ENCODE measurements around the gene ZNF555. TPM values are rescaled to one million over a fixed set of nuclear protein-coding genes. Genes with fewer than 3 reads are reported as not detected.

ZNF555 gene
- total and polyA plus RNA-seq, 10 donors, result 1.4 to 10.8 (median 7.2) TPM

GRCh38 chr19:2905918-2906519 lies 64.7 kb downstream of the ZNF555 start:
- Histone ChIP-seq H3K27me3 (replicated peaks in 1 of 7) (no peaks in the 10 kb centered on the region), H3K9me3 (no peaks in the 10 kb centered on the region), H3K36me3 (no peaks in the 10 kb centered on the region), H3K4me3 (no peak overlapping the region), H3K27ac (no peak overlapping the region), H3K4me1 (peaks cover 4 to 20% (median 9%) of the 10 kb centered on the region in 6 donors)
- TF ChIP-seq POLR2AphosphoS5 (IDR thresholded peaks at IDR 0.05) (no peak), POLR2A (IDR thresholded peaks at IDR 0.05) (no peak), CTCF (IDR thresholded peaks at IDR 0.05 in 8 of 11, conservative IDR thresholded peaks at IDR 0.05 in 3 of 11) (no peak)
- WGBS, 5 donors, result 78 to 87% (median 78%) methylated on average over 11 of the region's 11 CpGs
- intact Hi-C loops (cut with DNase I; ENCODE audit: low total_unique reads), result no loop called here
- no peak for DNase-seq

GRCh38 chr19:2906631-2907195 lies 65.4 kb downstream of the ZNF555 start:
- Histone ChIP-seq H3K4me3 (no peak overlapping the region), H3K9me3 (no peaks in the 10 kb centered on the region), H3K36me3 (no peaks in the 10 kb centered on the region), H3K27ac (no peak overlapping the region), H3K27me3 (replicated peaks in 1 of 7) (no peaks in the 10 kb centered on the region), H3K4me1 (peaks cover 0 to 13% (median 3%) of the 10 kb centered on the region in 6 donors)
- TF ChIP-seq POLR2AphosphoS5 (IDR thresholded peaks at IDR 0.05) (no peak), CTCF (IDR thresholded peaks at IDR 0.05 in 8 of 11, conservative IDR thresholded peaks at IDR 0.05 in 3 of 11) (no peak), POLR2A (IDR thresholded peaks at IDR 0.05) (no peak)
- intact Hi-C loops (cut with DNase I; ENCODE audit: low total_unique reads), result no loop called here
- DNase-seq, result no peak
- 91 to 93% (median 93%) methylated on average over 13 to 20 of the region's 20 CpGs for WGBS, 5 donors

Other genes with a start within 250 kb of the ZNF555 start
- gene GNG7, start 138.8 kb upstream of the ZNF555 start, total RNA-seq, result 10 to 100 TPM; 17.2 to 27.5 (median 19.4) TPM
- 10 to 100 TPM; 17.3 to 34.6 (median 17.9) TPM for gene GNG7, start 138.8 kb upstream of the ZNF555 start, polyA plus RNA-seq
- gene DIRAS1, start 120.1 kb upstream of the ZNF555 start, total RNA-seq, result 1 to 10 TPM; 2.5 to 5.6 (median 3.5) TPM
- gene DIRAS1, start 120.1 kb upstream of the ZNF555 start, polyA plus RNA-seq, result 10 to 100 TPM in 1 of 3 donors, 1 to 10 TPM in 2; 1.3 to 17.1 (median 3.6) TPM
- 10 to 100 TPM; 20.3 to 33.3 (median 26.7) TPM for gene SLC39A3, start 101.5 kb upstream of the ZNF555 start, total RNA-seq
- 10 to 100 TPM; 19.1 to 42.6 (median 29.3) TPM for gene SLC39A3, start 101.5 kb upstream of the ZNF555 start, polyA plus RNA-seq
- gene SGTA, start 58.2 kb upstream of the ZNF555 start, total RNA-seq, result 10 to 100 TPM; 39.7 to 59.7 (median 46.5) TPM
- gene SGTA, start 58.2 kb upstream of the ZNF555 start, polyA plus RNA-seq, result 10 to 100 TPM; 36.5 to 63.0 (median 40.0) TPM
- gene THOP1, start 56.0 kb upstream of the ZNF555 start, total RNA-seq, result 10 to 100 TPM; 31.0 to 48.8 (median 37.4) TPM
- 10 to 100 TPM; 55.5 to 96.2 (median 59.0) TPM for gene THOP1, start 56.0 kb upstream of the ZNF555 start, polyA plus RNA-seq
- gene ZNF554, start 21.6 kb upstream of the ZNF555 start, total RNA-seq, result 1 to 10 TPM; 3.6 to 7.1 (median 4.5) TPM
- 1 to 10 TPM; 1.4 to 4.0 (median 2.3) TPM for gene ZNF554, start 21.6 kb upstream of the ZNF555 start, polyA plus RNA-seq
- under 1 TPM in 3 of 7 donors, not detected in 4; 0.22 to 0.27 (median 0.26) TPM for gene ZNF556, start 25.9 kb downstream of the ZNF555 start, total RNA-seq
- gene ZNF556, start 25.9 kb downstream of the ZNF555 start, polyA plus RNA-seq, result under 1 TPM in 2 of 3 donors, not detected in 1; under 0.01 to 0.02 TPM
- gene ZNF57, start 59.5 kb downstream of the ZNF555 start, total RNA-seq, result 1 to 10 TPM; 2.0 to 3.9 (median 3.3) TPM
- 1 to 10 TPM; 2.3 to 2.6 (median 2.3) TPM for gene ZNF57, start 59.5 kb downstream of the ZNF555 start, polyA plus RNA-seq
- gene ZNF77, start 103.5 kb downstream of the ZNF555 start, total RNA-seq, result 1 to 10 TPM; 3.9 to 7.5 (median 4.5) TPM
- gene ZNF77, start 103.5 kb downstream of the ZNF555 start, polyA plus RNA-seq, result 1 to 10 TPM; 2.2 to 2.9 (median 2.8) TPM
- 1 to 10 TPM in 5 of 7 donors, under 1 TPM in 2; 0.60 to 4.1 (median 1.4) TPM for gene TLE6, start 136.1 kb downstream of the ZNF555 start, total RNA-seq
- gene TLE6, start 136.1 kb downstream of the ZNF555 start, polyA plus RNA-seq, result 1 to 10 TPM; 1.9 to 2.7 (median 2.2) TPM
- 10 to 100 TPM; 31.7 to 88.0 (median 40.2) TPM for gene TLE2, start 187.8 kb downstream of the ZNF555 start, total RNA-seq
- gene TLE2, start 187.8 kb downstream of the ZNF555 start, polyA plus RNA-seq, result 10 to 100 TPM; 12.0 to 46.7 (median 22.8) TPM
- 100 to 1,000 TPM; 325 to 569 (median 425) TPM for gene TLE5, start 221.0 kb downstream of the ZNF555 start, total RNA-seq
- 100 to 1,000 TPM; 428 to 618 (median 514) TPM for gene TLE5, start 221.0 kb downstream of the ZNF555 start, polyA plus RNA-seq